Fibroblast of mammary gland (primary cell): ENCODE measurements around the gene ITGBL1.
"Not testable (repeated sequence)": the region's sequence is repeated elsewhere in the genome, so short reads cannot be mapped to it uniquely, and the experiment has no call there.

Experiments
- DNase-seq: peaks from one replicate; pipeline ENCODE4 v3.0.0-alpha.2; 2010; ENCODE audit warnings: low read depth
- H3K4me3 ChIP-seq: 2 replicates; pipeline ENCODE4 v1.5.1; 2011; ENCODE audit warnings: low read depth, mild to moderate bottlenecking, low read length, moderate library complexity; ENCODE audit not compliant: control insufficient read depth
- TF ChIP-seq, protein P1 (sequence below): conservative IDR thresholded peaks from 2 replicates; pipeline ENCODE4 v1.5.1; 2011; ENCODE audit warnings: low read depth, low read length, inconsistent platforms; ENCODE audit not compliant: control insufficient read depth, insufficient read depth

Gene ITGBL1

DNA sequence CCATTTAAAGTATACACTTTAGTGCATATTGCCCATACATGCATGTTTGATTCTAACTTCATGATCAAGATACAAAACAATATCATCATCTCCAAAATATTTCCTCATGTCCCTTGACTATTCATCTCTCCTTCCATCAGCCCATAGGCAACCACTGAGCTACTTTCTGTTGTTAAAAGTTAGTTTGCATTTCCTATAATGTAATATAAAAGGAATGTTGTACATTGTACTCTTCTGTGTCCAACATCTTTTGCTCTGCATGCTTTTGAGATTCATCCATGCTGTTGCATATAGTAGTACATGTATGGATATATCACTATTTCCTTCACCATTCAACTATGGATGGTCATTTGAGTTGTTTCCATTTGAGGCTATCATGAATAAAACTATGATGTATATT is 74.7 kb downstream of the ITGBL1 start:
- no peak overlapping the region for H3K4me3 ChIP-seq
- TF ChIP-seq, protein P1, sequence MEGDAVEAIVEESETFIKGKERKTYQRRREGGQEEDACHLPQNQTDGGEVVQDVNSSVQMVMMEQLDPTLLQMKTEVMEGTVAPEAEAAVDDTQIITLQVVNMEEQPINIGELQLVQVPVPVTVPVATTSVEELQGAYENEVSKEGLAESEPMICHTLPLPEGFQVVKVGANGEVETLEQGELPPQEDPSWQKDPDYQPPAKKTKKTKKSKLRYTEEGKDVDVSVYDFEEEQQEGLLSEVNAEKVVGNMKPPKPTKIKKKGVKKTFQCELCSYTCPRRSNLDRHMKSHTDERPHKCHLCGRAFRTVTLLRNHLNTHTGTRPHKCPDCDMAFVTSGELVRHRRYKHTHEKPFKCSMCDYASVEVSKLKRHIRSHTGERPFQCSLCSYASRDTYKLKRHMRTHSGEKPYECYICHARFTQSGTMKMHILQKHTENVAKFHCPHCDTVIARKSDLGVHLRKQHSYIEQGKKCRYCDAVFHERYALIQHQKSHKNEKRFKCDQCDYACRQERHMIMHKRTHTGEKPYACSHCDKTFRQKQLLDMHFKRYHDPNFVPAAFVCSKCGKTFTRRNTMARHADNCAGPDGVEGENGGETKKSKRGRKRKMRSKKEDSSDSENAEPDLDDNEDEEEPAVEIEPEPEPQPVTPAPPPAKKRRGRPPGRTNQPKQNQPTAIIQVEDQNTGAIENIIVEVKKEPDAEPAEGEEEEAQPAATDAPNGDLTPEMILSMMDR: no peak
- DNase-seq: no peak

- H3K4me3 ChIP-seq: no peak overlapping the region
- TF ChIP-seq, protein P1: no peak
- peak; percentile 96 for DNase-seq
Measured at GRCh38 chr13:101529422-101529821, 76.9 kb downstream of the ITGBL1 start.

GRCh38 chr13:101530293-101530692 is 77.8 kb downstream of the ITGBL1 start:
- peak; percentile 52 for DNase-seq
- no peak overlapping the region for H3K4me3 ChIP-seq
- TF ChIP-seq, protein P1: no peak

DNA sequence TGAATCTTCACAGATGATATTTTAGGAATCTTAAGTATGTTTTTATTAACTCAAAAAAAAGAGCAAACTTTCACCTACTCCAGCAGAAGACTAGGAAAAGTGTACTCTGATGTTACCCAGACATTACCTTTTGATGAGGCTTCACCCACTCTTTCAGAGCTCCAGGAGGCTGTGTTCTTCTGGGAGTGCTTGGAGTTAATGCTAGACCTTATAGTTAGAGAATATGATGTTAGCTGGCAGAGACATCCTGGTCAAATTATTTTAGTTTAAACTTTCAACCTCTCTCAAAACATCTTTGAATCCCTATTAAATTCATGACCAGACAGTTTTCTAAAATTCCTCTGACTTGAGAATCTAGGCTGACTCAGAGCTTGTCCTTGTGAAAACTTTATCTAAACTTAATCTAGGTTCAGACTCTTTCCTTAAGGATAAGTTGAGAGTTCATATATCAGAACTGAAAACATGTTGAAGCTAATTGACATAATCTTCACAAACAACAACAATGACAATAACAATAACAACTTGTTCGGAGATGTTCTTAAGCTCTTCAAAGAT is 82.8 kb downstream of the ITGBL1 start:
- no peak overlapping the region for H3K4me3 ChIP-seq
- TF ChIP-seq, protein P1: no peak
- DNase-seq: peak; percentile 40

- TF ChIP-seq, protein P1: no peak
Measured at GRCh38 chr13:101536079-101536478, 83.6 kb downstream of the ITGBL1 start.

GRCh38 chr13:101544544-101544943 is 92.1 kb downstream of the ITGBL1 start:
- DNase-seq, H3K4me3 ChIP-seq: not testable (repeated sequence)

More at GRCh38 chr13:101536079-101536478, 83.6 kb downstream of the ITGBL1 start:
- no peak for DNase-seq
- no peak overlapping the region for H3K4me3 ChIP-seq

- TF ChIP-seq, protein P1: no peak
- no peak for DNase-seq
- H3K4me3 ChIP-seq: no peak overlapping the region
Measured at GRCh38 chr13:101544979-101545378, 92.5 kb downstream of the ITGBL1 start.
